DND-41 (cell line): ENCODE results near the gene SSX2IP.

Experiments
- ATAC-seq: fragments of 200-7000 bp; cut with Tn5 transposase; 3 replicates; pipeline ENCODE4 v1.9.1; 2021; ENCODE audit warnings: low read depth; ENCODE audit not compliant: insufficient read depth
- DNase-seq: peaks from one replicate; pipeline ENCODE4 v3.0.0-alpha.2; 2020
- H2AFZ ChIP-seq: 2 replicates; pipeline ENCODE4 v1.6.0; 2012; ENCODE audit warnings: low read depth, low read length
- H3K27ac ChIP-seq: 2 replicates; pipeline ENCODE4 v1.5.1; 2012; ENCODE audit warnings: low read length, inconsistent platforms
- H3K27me3 ChIP-seq: fragments of 200-600 bp; sonication (generic); 2 replicates; pipeline ENCODE4 v1.6.0; 2012; ENCODE audit warnings: low read length, mild to moderate bottlenecking, inconsistent platforms; ENCODE audit not compliant: insufficient read depth, poor library complexity
- H3K36me3 ChIP-seq: 2 replicates; pipeline ENCODE4 v1.5.1; 2012; ENCODE audit warnings: low read length, inconsistent platforms; ENCODE audit not compliant: insufficient read depth
- H3K4me1 ChIP-seq: 2 replicates; pipeline ENCODE4 v1.5.1; 2012; ENCODE audit warnings: mild to moderate bottlenecking, low read length; ENCODE audit not compliant: insufficient read depth
- H3K4me2 ChIP-seq: 2 replicates; pipeline ENCODE4 v1.6.0; 2012; ENCODE audit warnings: mild to moderate bottlenecking, moderate library complexity, low read length, inconsistent platforms; ENCODE audit not compliant: insufficient read depth
- H3K4me3 ChIP-seq, 2 experiments: fragments of 200-600 bp in 1 of 2; shearing (Covaris generic) in 1 of 2; 2 replicates each; pipeline ENCODE4 v1.5.1; 2012 to 2016; ENCODE audit warnings: inconsistent platforms in 2 of 2, low read length in 2 of 2, mild to moderate bottlenecking in 2 of 2, low read depth in 1 of 2, moderate library complexity in 1 of 2
- H3K79me2 ChIP-seq: 2 replicates; pipeline ENCODE4 v1.6.0; 2012; ENCODE audit warnings: low read length, inconsistent platforms; ENCODE audit not compliant: insufficient read depth
- H3K9ac ChIP-seq: 2 replicates; pipeline ENCODE4 v1.6.0; 2012; ENCODE audit warnings: low read depth, mild to moderate bottlenecking, inconsistent platforms, low read length, moderate library complexity
- H3K9me3 ChIP-seq: 2 replicates; pipeline ENCODE4 v1.5.1; 2012; ENCODE audit warnings: low read length, moderate library complexity, mild to moderate bottlenecking, inconsistent platforms; ENCODE audit not compliant: insufficient read depth, severe bottlenecking
- H4K20me1 ChIP-seq: 2 replicates; pipeline ENCODE4 v1.6.0; 2012; ENCODE audit warnings: low read length; ENCODE audit not compliant: insufficient read depth
- EZH2 ChIP-seq: IDR thresholded peaks from 3 replicates; pipeline ENCODE4 v1.6.1; 2012; ENCODE audit warnings: borderline replicate concordance, low read depth, mild to moderate bottlenecking, moderate library complexity, low read length, inconsistent platforms; ENCODE audit not compliant: severe bottlenecking
- TF ChIP-seq, protein P1 (sequence below): IDR thresholded peaks from 2 replicates; pipeline ENCODE4 v1.5.1; 2012; ENCODE audit warnings: borderline replicate concordance, low read length, moderate library complexity, mild to moderate bottlenecking; ENCODE audit not compliant: poor library complexity, severe bottlenecking; ENCODE audit errors: extremely low read depth

SSX2IP gene

DNA sequence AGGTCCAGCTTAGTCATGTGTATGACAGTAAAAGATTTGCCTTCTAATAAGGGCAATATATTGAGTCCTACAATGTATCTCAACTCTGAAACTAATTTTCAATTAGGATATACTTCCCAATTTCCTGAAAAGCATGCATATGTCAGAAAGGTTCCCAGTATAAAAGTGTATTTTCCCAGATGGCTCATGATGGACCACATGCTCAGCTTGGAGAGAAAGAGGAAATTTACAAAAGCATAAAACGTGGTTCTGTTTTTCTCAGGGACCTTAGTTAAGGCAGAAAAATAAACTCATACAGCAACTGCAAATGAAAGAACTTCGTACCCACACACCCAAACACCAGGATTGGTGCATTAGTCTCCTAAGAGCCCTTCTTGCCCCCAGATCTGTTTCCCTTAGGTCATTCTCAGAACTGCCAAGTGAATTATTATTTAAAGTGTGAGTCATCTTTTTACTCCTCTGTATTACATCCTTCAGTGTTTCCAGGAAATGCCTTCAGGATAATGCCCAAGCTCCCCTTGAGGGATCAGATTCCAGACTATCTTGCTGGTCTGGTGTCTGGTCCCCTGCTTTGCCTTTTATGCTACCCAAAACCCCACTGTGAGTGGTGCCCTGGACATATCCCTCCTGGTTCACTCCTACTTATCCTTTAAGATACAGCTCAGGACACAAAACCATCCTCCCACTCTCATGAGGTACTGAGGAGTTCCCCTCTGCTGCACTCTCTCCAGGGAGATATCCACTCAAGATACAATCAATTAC lies 57.4 kb downstream of the SSX2IP start:
- no peaks in the 10 kb centered on the region for H3K79me2 ChIP-seq
- H3K36me3 ChIP-seq = no peaks in the 10 kb centered on the region
- no peak for ATAC-seq
- no peak overlapping the region for H3K9ac ChIP-seq
- no peak overlapping the region for H2AFZ ChIP-seq
- no peaks in the 10 kb centered on the region for H4K20me1 ChIP-seq
- H3K9me3 ChIP-seq = no peaks in the 10 kb centered on the region
- DNase-seq = no peak
- no peak for TF ChIP-seq EZH2
- TF ChIP-seq, protein P1, sequence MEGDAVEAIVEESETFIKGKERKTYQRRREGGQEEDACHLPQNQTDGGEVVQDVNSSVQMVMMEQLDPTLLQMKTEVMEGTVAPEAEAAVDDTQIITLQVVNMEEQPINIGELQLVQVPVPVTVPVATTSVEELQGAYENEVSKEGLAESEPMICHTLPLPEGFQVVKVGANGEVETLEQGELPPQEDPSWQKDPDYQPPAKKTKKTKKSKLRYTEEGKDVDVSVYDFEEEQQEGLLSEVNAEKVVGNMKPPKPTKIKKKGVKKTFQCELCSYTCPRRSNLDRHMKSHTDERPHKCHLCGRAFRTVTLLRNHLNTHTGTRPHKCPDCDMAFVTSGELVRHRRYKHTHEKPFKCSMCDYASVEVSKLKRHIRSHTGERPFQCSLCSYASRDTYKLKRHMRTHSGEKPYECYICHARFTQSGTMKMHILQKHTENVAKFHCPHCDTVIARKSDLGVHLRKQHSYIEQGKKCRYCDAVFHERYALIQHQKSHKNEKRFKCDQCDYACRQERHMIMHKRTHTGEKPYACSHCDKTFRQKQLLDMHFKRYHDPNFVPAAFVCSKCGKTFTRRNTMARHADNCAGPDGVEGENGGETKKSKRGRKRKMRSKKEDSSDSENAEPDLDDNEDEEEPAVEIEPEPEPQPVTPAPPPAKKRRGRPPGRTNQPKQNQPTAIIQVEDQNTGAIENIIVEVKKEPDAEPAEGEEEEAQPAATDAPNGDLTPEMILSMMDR = no peak
- no peak overlapping the region for H3K4me3 ChIP-seq
- no peaks in the 10 kb centered on the region for H3K4me1 ChIP-seq
- H3K4me2 ChIP-seq = no peak overlapping the region
- no peak overlapping the region for H3K27ac ChIP-seq
- no peaks in the 10 kb centered on the region for H3K27me3 ChIP-seq

- no peak for DNase-seq
- H2AFZ ChIP-seq = no peak overlapping the region
- no peaks in the 10 kb centered on the region for H3K9me3 ChIP-seq
- no peaks in the 10 kb centered on the region for H3K4me1 ChIP-seq
- H3K4me3 ChIP-seq = no peak overlapping the region
- no peak overlapping the region for H3K27ac ChIP-seq
- no peaks in the 10 kb centered on the region for H3K79me2 ChIP-seq
- no peaks in the 10 kb centered on the region for H3K36me3 ChIP-seq
- H3K4me2 ChIP-seq = no peak overlapping the region
- H4K20me1 ChIP-seq = no peaks in the 10 kb centered on the region
- TF ChIP-seq EZH2 = no peak
- TF ChIP-seq, protein P1 = no peak
- no peak for ATAC-seq
- no peaks in the 10 kb centered on the region for H3K27me3 ChIP-seq
- no peak overlapping the region for H3K9ac ChIP-seq
Observed at GRCh38 chr1:84632137-84632536, 58.1 kb downstream of the SSX2IP start.

GRCh38 chr1:84624876-84625275 lies 65.4 kb downstream of the SSX2IP start:
- no peaks in the 10 kb centered on the region for H3K27me3 ChIP-seq
- no peaks in the 10 kb centered on the region for H3K36me3 ChIP-seq
- H3K27ac ChIP-seq = no peak overlapping the region
- peaks cover 10% of the 10 kb centered on the region; the same call in 1 of the 2 replicates for H3K4me1 ChIP-seq
- H3K9ac ChIP-seq = no peak overlapping the region
- H3K79me2 ChIP-seq = no peaks in the 10 kb centered on the region
- TF ChIP-seq, protein P1 = no peak
- no peak for TF ChIP-seq EZH2
- no peaks in the 10 kb centered on the region for H4K20me1 ChIP-seq
- ATAC-seq (no peak), DNase-seq (no peak)
- no peak overlapping the region for H3K4me3 ChIP-seq
- H3K4me2 ChIP-seq = no peak overlapping the region
- no peak overlapping the region for H2AFZ ChIP-seq
- H3K9me3 ChIP-seq = no peaks in the 10 kb centered on the region
